Calu3 (cell line): ENCODE measurements around the gene ACTN1. TPM values are rescaled to one million over a fixed set of nuclear protein-coding genes. Genes with fewer than 3 reads are reported as not detected.

ENCODE experiments used
- BruUV-seq: library from RNA; stranded (reverse); fragments of 400-500 nt; replicated peaks from 2 replicates; lab custom pipeline; 2021; lab: Mats Ljungman, UMichigan
- CTCF ChIA-PET: fragments of 300-600 bp; sonication (Branson Sonifier 250); formaldehyde crosslinking; loops from one replicate; lab custom pipeline; 2022; ENCODE audit warnings: antibody characterized with exemption; lab: Charles Lee
- DNase-seq: peaks from one replicate; pipeline ENCODE4 v3.0.0; 2022
- H3K27ac Mint-ChIP-seq: one replicate; pipeline ENCODE4 v1.8.0; 2022; ENCODE audit warnings: mixed read lengths; ENCODE audit not compliant: unreplicated experiment
- H3K27me3 Mint-ChIP-seq: one replicate; pipeline ENCODE4 v1.8.0; 2022; ENCODE audit warnings: mixed read lengths; ENCODE audit not compliant: unreplicated experiment
- H3K36me3 Mint-ChIP-seq: one replicate; pipeline ENCODE4 v1.8.0; 2022; ENCODE audit warnings: mild to moderate bottlenecking, moderate library complexity, mixed read lengths; ENCODE audit not compliant: insufficient read depth, unreplicated experiment
- H3K4me1 Mint-ChIP-seq: one replicate; pipeline ENCODE4 v1.8.0; 2022; ENCODE audit warnings: mild to moderate bottlenecking, low read depth, mixed read lengths; ENCODE audit not compliant: unreplicated experiment
- H3K4me3 Mint-ChIP-seq: one replicate; pipeline ENCODE4 v1.8.0; 2022; ENCODE audit warnings: mild to moderate bottlenecking, low read depth, moderate library complexity, mixed read lengths; ENCODE audit not compliant: unreplicated experiment
- H3K9me3 Mint-ChIP-seq: one replicate; pipeline ENCODE4 v1.8.0; 2022; ENCODE audit warnings: low read depth, mixed read lengths; ENCODE audit not compliant: unreplicated experiment
- CTCF ChIP-seq: fragments of 200-600 bp; IDR thresholded peaks from one replicate; pipeline ENCODE4 v1.8.0; 2022; ENCODE audit warnings: antibody characterized with exemption; ENCODE audit not compliant: unreplicated experiment
- intact Hi-C: fragments of 100-400 bp; cut with micrococcal nuclease; formaldehyde crosslinking; loops from one replicate; pipeline ENCODE4 v1.10.0; 2022; ENCODE audit not compliant: unreplicated experiment
- total RNA-seq: library from RNA; stranded (reverse); gene quantifications from 2 replicates; pipeline ENCODE4 v1.2.3, GENCODE V29; 2022

Gene ACTN1
- total RNA-seq, 1 experiment from 2014 or later: 326 TPM

DNA sequence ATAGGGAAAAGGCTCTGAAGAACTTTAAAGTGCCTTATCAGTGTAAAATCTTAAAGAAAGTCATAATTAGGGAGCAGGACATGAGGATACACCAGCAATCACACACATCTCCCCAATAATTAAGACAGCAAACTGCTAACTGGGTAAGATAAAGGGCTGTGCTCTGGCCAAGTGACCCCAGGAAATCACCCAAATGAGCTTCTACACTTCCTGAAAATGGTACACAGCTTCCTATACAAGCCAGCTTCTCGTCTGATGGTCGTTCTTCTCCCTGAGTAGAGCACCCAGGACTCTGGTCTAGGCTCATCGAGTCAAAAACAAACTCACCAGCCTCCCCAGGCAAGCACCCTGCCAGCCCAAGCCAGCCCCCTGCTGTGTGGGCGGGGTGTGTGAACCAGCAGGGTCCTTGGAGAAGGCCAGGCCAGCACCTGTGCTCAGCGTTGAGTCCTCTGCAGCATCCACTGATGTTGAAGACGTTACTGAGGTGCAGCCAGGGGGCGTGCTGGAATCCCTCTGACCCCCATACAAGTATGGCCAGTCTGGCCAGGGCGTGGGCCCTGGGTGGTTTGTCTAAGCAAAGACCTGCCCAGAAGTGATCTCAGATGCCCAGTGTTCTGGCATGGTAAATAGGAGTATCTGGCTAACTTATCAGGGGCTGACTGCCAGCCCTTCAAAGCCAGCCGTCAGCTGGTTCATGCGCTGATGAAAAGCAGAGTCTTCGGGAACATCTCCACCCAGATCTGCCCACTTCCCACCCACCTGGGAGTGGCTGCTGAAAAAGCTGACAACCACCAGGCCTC lies 41.4 kb downstream of the ACTN1 start:
- BruUV-seq: no TSS peak
- H3K9me3 Mint-ChIP-seq: no peaks in the 10 kb centered on the region
- peaks cover 68% of the 10 kb centered on the region for H3K36me3 Mint-ChIP-seq
- peaks cover 61% of the 10 kb centered on the region for H3K4me1 Mint-ChIP-seq
- peak overlapping the region; percentile 40 for H3K4me3 Mint-ChIP-seq
- peak overlapping the region; percentile 80 for H3K27ac Mint-ChIP-seq
- TF ChIP-seq CTCF: peak; percentile 38
- H3K27me3 Mint-ChIP-seq: no peaks in the 10 kb centered on the region
- intact Hi-C loops: loop anchor here (2.0 to 5.0 kb wide), 2 partner anchors 40 to 67 kb away; partner anchors contain the start of gene ACTN1
- peak; percentile 74 for DNase-seq
- CTCF ChIA-PET: interaction anchor here (1.2 to 2.0 kb wide), 2 partner anchors 11 to 192 kb away, joined by 3 to 8 read pairs; no protein-coding TSS in a partner anchor

GRCh38 chr14:68936980-68937379 lies 42.1 kb downstream of the ACTN1 start:
- BruUV-seq: no TSS peak
- intact Hi-C loops: loop anchor here (5.0 kb wide), 1 partner anchor 40 kb away; the partner anchor contains the start of gene ACTN1
- Mint-ChIP-seq H3K27ac (peak overlapping the region; percentile 37), H3K27me3 (no peaks in the 10 kb centered on the region), H3K4me1 (peaks cover 60% of the 10 kb centered on the region), H3K4me3 (no peak overlapping the region), H3K9me3 (no peaks in the 10 kb centered on the region), H3K36me3 (peaks cover 63% of the 10 kb centered on the region)
- DNase-seq: no peak
- no peak for TF ChIP-seq CTCF
- CTCF ChIA-PET: interaction anchor here (0.7 kb wide), 1 partner anchor 19 kb away, joined by 3 read pairs; no protein-coding TSS in a partner anchor

GRCh38 chr14:68936476-68936875 lies 42.6 kb downstream of the ACTN1 start:
- peaks cover 56% of the 10 kb centered on the region for H3K4me1 Mint-ChIP-seq
- no peaks in the 10 kb centered on the region for H3K27me3 Mint-ChIP-seq
- H3K27ac Mint-ChIP-seq: peak overlapping the region; percentile 44
- no peak overlapping the region for H3K4me3 Mint-ChIP-seq
- intact Hi-C loops: loop anchor here (5.0 kb wide), 1 partner anchor 41 kb away; the partner anchor contains the start of gene ACTN1
- H3K9me3 Mint-ChIP-seq: no peaks in the 10 kb centered on the region
- DNase-seq: no peak
- BruUV-seq: no TSS peak
- H3K36me3 Mint-ChIP-seq: peaks cover 62% of the 10 kb centered on the region
- CTCF ChIA-PET: interaction anchor here (0.7 kb wide), 1 partner anchor 20 kb away, joined by 3 read pairs; no protein-coding TSS in a partner anchor
- TF ChIP-seq CTCF: no peak

GRCh38 chr14:68935761-68936214 lies 43.3 kb downstream of the ACTN1 start:
- Mint-ChIP-seq H3K27ac (peak overlapping the region; percentile 44), H3K27me3 (no peaks in the 10 kb centered on the region), H3K4me1 (peaks cover 58% of the 10 kb centered on the region), H3K4me3 (no peak overlapping the region), H3K36me3 (peaks cover 63% of the 10 kb centered on the region), H3K9me3 (no peaks in the 10 kb centered on the region)
- CTCF ChIA-PET: no interaction called here
- no TSS peak for BruUV-seq
- intact Hi-C loops: loop anchor here (5.0 kb wide), 1 partner anchor 42 kb away; the partner anchor contains the start of gene ACTN1
- DNase-seq: no peak
- TF ChIP-seq CTCF: no peak
